Measurements from ENCODE around the gene ATP6V1C2.

The ATP6V1C2 gene

DNA sequence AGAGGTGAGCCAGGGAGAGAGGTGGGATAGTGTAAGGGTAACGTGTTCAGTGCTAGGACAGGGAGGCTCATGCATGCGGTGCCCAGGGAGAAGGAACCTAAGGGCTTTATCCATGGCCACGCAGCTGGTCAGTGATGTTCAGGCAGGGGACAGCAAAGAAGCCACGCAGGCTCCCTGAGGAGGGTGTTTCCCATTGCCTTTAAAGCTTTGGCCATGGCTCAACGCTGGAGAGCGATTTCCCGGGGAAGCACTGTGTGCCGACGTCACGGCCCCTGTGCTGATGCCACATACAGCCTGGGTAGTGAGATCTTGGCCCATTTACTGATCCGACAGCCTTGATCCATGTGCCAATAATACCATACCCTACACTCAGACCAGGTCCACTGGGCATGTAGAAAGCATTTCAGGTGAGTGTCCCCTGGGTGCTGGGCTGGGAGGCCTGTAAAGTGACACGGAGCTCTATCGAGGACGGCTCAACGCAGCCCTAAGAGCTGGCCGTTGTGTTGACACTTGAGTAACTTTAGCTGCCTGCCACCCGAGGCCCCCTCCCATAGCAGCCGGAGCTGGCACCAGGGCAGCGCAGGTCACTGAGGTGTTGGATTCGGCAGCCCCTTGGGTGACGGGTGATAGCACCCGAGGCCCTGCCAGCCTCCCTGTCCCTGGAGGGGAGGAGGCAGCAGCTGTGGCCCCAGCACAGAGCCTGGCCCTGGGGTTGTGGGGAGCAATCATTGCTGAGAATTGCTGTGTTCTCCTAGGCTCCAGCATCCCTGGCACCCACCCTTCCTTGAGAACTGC, 49.7 kb downstream of the ATP6V1C2 start:
- Histone ChIP-seq H3K4me1 (ENCODE audit: insufficient read depth, low read length) (peaks cover 4% of the 10 kb centered on the region; the same call in 1 of the 2 replicates), H3K9me3 (ENCODE audit: insufficient read depth, low read depth, low read length) (no peaks in the 10 kb centered on the region), H3K4me3 (ENCODE audit: low read length) (no peak overlapping the region), H3K27me3 (ENCODE audit: insufficient read depth, low read length) (no peaks in the 10 kb centered on the region), H3K36me3 (ENCODE audit: insufficient read depth, low read length) (no peaks in the 10 kb centered on the region), H3K27ac (ENCODE audit: low read depth, low read length) (no peak overlapping the region), H3K9ac (ENCODE audit: low read depth, low read length) (no peak overlapping the region)
- 94% methylated on average over 22 of the region's 22 CpGs for WGBS

DNA sequence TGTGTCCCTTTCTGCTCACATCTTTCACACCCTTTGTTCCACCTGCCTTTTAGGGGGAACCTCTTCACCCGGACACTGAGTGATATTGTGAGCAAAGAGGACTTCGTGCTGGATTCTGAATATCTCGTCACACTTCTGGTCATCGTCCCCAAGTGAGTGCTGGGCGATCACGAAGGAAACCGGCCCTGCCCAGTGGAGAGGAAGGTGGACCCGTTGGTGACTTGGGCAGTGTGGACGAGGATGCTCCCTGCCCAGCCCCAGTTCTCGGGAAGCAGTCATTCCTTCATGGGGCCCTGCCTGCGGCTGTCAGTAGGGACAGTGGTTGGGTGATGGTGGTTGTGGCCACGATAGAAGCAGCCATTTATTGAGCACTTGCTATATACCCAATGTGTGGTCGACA, 50.4 kb downstream of the ATP6V1C2 start:
- Histone ChIP-seq H3K4me1 (ENCODE audit: insufficient read depth, low read length) (peaks cover 4% of the 10 kb centered on the region; the same call in 1 of the 2 replicates), H3K36me3 (ENCODE audit: insufficient read depth, low read length) (no peaks in the 10 kb centered on the region), H3K4me3 (ENCODE audit: low read length) (no peak overlapping the region), H3K27ac (ENCODE audit: low read depth, low read length) (no peak overlapping the region), H3K27me3 (ENCODE audit: insufficient read depth, low read length) (no peaks in the 10 kb centered on the region), H3K9ac (ENCODE audit: low read depth, low read length) (no peak overlapping the region), H3K9me3 (ENCODE audit: insufficient read depth, low read depth, low read length) (no peaks in the 10 kb centered on the region)
- WGBS = 90% methylated on average over 13 of the region's 13 CpGs

DNA sequence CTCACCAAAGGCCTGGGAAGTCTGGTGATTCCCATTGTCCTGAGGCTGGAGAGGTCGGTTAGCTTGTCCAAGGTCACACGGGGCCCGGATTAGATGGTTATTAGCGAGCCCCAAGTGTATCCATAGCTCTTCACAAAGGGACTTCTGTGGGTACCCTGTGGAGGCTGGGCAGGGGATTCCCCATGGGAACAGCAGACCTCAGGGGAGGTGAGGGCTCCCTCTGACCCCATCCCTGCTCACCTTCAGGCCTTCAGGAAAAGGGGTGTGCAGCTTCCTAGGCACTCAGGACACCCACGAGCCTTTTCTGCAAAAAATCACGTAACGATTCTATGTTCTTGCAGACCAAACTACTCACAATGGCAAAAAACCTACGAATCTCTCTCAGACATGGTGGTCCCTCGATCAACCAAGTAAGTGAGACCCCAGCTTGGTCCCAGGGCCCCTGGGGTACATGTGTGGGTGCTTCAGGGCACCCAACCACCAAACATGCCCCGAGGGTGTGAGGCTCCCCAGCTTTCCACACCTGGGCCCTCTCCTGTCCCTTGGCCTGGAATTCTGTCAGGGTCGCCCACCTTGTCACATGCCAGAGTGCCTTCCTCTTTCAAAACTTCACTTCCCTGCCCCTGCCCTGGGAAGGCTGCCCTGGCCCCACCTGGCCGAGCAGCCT, 50.9 kb downstream of the ATP6V1C2 start:
- Histone ChIP-seq H3K36me3 (ENCODE audit: insufficient read depth, low read length) (no peaks in the 10 kb centered on the region), H3K4me1 (ENCODE audit: insufficient read depth, low read length) (peaks cover 4% of the 10 kb centered on the region; the same call in 1 of the 2 replicates), H3K9ac (ENCODE audit: low read depth, low read length) (no peak overlapping the region), H3K27me3 (ENCODE audit: insufficient read depth, low read length) (no peaks in the 10 kb centered on the region), H3K27ac (ENCODE audit: low read depth, low read length) (no peak overlapping the region), H3K4me3 (ENCODE audit: low read length) (no peak overlapping the region), H3K9me3 (ENCODE audit: insufficient read depth, low read depth, low read length) (no peaks in the 10 kb centered on the region)
- WGBS = 91% methylated on average over 12 of the region's 12 CpGs

DNA sequence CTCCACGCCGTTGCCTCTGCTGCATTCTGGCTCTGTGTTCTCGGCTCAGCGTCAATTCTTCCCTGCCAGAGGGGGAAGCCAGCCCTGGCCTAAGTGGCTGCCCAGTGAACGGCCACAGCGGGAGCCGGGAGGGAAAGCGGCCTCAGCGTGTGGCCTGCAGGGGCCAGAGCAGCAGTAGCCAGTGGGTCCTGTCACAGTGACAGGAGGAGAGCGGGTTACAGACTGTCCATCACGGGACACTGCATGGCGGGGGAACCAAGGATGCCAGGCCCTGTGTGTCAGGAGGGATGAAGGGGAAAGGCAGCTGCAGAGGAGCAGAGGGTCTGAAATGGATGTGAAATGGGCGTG, 51.4 kb downstream of the ATP6V1C2 start:
- 86% methylated on average over 13 of the region's 13 CpGs for WGBS
- no peaks in the 10 kb centered on the region for H3K9me3 ChIP-seq (ENCODE audit: insufficient read depth, low read depth, low read length)
- H3K4me3 ChIP-seq (ENCODE audit: low read length) = no peak overlapping the region
- H3K36me3 ChIP-seq (ENCODE audit: insufficient read depth, low read length) = 0 out of 2 replicates have a peak, but pooled peaks cover 3% of the 10 kb centered on the region
- no peak overlapping the region for H3K27ac ChIP-seq (ENCODE audit: low read depth, low read length)
- no peaks in the 10 kb centered on the region for H3K27me3 ChIP-seq (ENCODE audit: insufficient read depth, low read length)
- H3K9ac ChIP-seq (ENCODE audit: low read depth, low read length) = no peak overlapping the region
- H3K4me1 ChIP-seq (ENCODE audit: insufficient read depth, low read length) = peaks cover 4% of the 10 kb centered on the region; the same call in 1 of the 2 replicates

DNA sequence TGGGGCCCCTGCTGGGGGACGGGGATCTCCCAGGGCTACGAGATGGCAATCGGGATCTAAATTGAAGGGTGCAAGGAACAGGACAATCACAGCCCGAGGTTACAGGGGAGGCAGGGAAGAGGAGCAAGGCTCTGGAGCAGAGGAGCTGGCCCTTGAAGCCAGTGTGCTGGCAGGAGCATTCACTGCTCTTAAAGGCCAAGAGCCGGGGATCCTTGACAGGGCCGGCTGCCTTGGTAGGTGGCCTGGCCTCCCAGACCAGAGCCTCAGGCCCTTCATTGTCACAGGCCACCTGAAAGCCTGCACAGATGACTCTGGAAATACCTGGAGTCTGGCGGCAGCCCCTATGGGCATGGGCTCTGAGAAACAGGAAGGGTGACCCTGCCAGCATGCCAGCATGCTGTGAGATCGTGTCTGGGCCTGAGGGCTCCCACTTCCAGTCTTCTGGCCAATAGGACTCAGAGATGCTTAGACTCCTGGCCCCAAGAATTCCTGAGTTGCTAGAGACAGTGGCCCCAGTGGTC, 52.5 kb downstream of the ATP6V1C2 start:
- Histone ChIP-seq H3K27me3 (ENCODE audit: insufficient read depth, low read length) (no peaks in the 10 kb centered on the region), H3K9me3 (ENCODE audit: insufficient read depth, low read depth, low read length) (no peaks in the 10 kb centered on the region), H3K4me1 (ENCODE audit: insufficient read depth, low read length) (peaks cover 4% of the 10 kb centered on the region; the same call in 1 of the 2 replicates), H3K27ac (ENCODE audit: low read depth, low read length) (0 out of 2 replicates have a peak overlapping the region, but pooled peaks have one; percentile 49), H3K9ac (ENCODE audit: low read depth, low read length) (no peak overlapping the region), H3K4me3 (ENCODE audit: low read length) (no peak overlapping the region), H3K36me3 (ENCODE audit: insufficient read depth, low read length) (peaks cover 8% of the 10 kb centered on the region; the same call in 1 of the 2 replicates)
- WGBS = 88% methylated on average over 8 of the region's 8 CpGs

DNA sequence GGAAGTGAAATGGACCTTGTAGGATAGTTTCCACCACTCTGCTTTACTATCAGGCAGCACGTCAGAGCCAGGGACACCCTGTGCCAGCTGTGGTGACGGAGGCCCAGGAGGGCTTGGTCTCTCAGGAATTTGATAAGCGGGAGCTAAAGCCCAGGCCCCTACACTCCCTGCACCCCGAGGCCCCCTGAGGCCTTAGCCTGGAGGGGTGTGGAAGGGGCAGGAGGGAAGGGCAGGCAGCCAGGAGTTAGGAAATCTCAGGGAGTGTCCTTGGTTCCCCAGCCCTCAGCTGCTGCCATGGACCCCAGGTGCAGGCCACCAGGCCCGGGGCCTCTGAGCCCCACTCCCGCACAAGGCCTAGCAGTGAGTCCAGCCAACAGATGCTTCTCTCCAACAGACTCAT, 53.0 kb downstream of the ATP6V1C2 start:
- no peaks in the 10 kb centered on the region for H3K9me3 ChIP-seq (ENCODE audit: insufficient read depth, low read depth, low read length)
- no peaks in the 10 kb centered on the region for H3K27me3 ChIP-seq (ENCODE audit: insufficient read depth, low read length)
- peaks cover 4% of the 10 kb centered on the region; the same call in 1 of the 2 replicates for H3K4me1 ChIP-seq (ENCODE audit: insufficient read depth, low read length)
- 88% methylated on average over 6 of the region's 6 CpGs for WGBS
- H3K4me3 ChIP-seq (ENCODE audit: low read length) = no peak overlapping the region
- H3K36me3 ChIP-seq (ENCODE audit: insufficient read depth, low read length) = peaks cover 9% of the 10 kb centered on the region; the same call in 1 of the 2 replicates
- H3K27ac ChIP-seq (ENCODE audit: low read depth, low read length) = no peak overlapping the region
- H3K9ac ChIP-seq (ENCODE audit: low read depth, low read length) = no peak overlapping the region

DNA sequence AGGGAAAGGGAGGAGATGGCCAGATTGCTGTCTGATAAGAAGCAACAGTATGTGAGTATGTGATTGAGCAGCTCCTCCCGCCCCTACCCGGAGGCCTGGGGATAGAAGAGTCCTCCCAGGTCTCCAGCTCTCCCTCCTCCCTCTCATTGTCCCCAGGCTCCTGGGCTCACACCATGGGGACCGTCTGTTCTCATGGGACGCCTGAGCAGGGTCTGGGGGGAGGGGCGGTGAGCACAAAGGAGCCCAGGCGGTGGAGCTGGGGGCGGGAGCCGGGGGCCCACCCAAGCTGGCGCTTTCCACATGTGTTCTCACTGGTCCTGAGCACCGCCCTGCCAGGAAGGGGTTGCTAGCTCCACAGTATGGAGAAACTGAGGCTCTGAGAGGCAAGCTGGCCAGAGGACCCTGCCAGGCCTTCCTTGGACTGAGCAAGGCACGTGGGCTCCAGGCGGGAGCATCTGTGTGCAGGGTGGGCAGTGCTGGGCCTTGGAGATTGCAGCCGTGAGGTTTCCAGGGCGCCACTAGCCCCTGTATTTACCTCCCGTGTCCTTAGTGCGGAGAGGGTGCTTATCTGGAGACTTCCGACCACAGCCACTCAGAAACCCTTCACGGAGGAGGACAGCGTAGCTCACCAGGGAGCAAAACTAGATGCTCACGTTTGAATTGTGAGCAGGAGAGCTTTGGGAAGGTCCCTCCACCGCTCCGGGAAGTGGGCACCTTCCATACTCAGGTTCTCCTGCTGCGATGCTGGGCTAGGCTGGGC, 53.8 kb downstream of the ATP6V1C2 start:
- Histone ChIP-seq H3K4me3 (ENCODE audit: low read length) (no peak overlapping the region), H3K27ac (ENCODE audit: low read depth, low read length) (no peak overlapping the region), H3K9ac (ENCODE audit: low read depth, low read length) (peak overlapping the region; percentile 38; the same call in 1 of the 2 replicates), H3K27me3 (ENCODE audit: insufficient read depth, low read length) (no peaks in the 10 kb centered on the region), H3K9me3 (ENCODE audit: insufficient read depth, low read depth, low read length) (no peaks in the 10 kb centered on the region), H3K4me1 (ENCODE audit: insufficient read depth, low read length) (peaks cover 4% of the 10 kb centered on the region; the same call in 1 of the 2 replicates), H3K36me3 (ENCODE audit: insufficient read depth, low read length) (peaks cover 17% of the 10 kb centered on the region)
- 78% methylated on average over 23 of the region's 23 CpGs for WGBS

DNA sequence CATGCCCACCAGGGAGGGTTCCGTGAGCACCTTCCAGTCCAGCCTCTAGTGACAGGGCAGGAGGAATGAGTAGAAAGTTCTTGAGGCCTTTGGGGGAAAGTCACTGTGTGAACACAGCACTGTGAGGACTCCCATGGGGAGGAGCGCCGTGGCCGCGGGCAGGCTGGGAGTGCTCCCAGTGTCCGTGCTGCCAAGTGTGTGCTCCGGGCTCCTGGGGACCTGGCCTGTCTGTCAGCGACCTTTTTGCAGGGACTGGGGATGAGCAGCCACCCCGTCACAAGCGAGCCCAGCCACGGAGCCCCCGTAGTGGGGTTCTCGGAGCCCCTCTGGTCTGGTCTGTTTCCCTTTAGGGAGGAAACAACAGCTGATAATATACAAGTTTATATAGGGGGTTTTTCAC, 54.4 kb downstream of the ATP6V1C2 start:
- H3K9me3 ChIP-seq (ENCODE audit: insufficient read depth, low read depth, low read length) = no peaks in the 10 kb centered on the region
- no peak overlapping the region for H3K27ac ChIP-seq (ENCODE audit: low read depth, low read length)
- peaks cover 23% of the 10 kb centered on the region for H3K36me3 ChIP-seq (ENCODE audit: insufficient read depth, low read length)
- 90% methylated on average over 13 of the region's 13 CpGs for WGBS
- H3K27me3 ChIP-seq (ENCODE audit: insufficient read depth, low read length) = no peaks in the 10 kb centered on the region
- H3K4me1 ChIP-seq (ENCODE audit: insufficient read depth, low read length) = peaks cover 4% of the 10 kb centered on the region; the same call in 1 of the 2 replicates
- no peak overlapping the region for H3K4me3 ChIP-seq (ENCODE audit: low read length)
- no peak overlapping the region for H3K9ac ChIP-seq (ENCODE audit: low read depth, low read length)

DNA sequence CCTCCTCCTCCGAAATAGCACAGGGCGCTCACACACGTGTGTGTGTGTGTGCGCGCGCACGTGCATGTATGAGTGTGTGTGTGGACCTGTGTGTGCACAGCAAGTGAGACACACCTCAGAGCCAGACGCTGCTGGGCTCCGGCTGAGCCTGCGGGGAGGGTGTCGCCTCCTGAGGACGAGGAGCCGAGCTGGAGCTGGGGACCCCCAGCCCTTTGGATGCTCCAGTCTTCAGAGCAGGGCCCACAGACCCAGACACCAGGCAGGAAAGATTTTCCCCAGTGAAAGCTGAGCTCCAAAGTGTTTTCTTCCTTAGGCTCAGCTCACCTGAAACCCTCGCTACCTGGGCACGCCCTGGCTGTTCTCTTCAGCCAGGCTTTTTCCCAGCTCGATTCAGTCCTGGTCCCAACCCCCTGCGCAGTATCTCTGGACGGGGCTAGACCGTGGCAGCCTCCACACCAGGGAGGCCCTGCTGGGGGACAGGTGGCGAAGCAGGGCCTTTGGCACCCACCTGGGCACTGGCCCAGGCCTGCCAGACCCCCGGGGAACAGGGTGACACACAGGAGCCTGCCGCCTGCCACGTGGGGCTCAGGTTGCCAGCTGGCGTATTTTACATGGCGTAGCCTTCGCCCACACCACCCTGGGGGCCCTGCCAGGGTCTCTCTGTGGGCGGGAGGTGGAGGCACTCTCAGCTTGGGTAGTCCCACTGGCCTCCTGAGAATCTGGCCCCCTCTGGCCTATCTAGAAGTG, 55.0 kb downstream of the ATP6V1C2 start:
- Histone ChIP-seq H3K9ac (ENCODE audit: low read depth, low read length) (no peak overlapping the region), H3K9me3 (ENCODE audit: insufficient read depth, low read depth, low read length) (no peaks in the 10 kb centered on the region), H3K36me3 (ENCODE audit: insufficient read depth, low read length) (peaks cover 29% of the 10 kb centered on the region), H3K4me3 (ENCODE audit: low read length) (no peak overlapping the region), H3K4me1 (ENCODE audit: insufficient read depth, low read length) (peaks cover 4% of the 10 kb centered on the region; the same call in 1 of the 2 replicates), H3K27me3 (ENCODE audit: insufficient read depth, low read length) (no peaks in the 10 kb centered on the region), H3K27ac (ENCODE audit: low read depth, low read length) (no peak overlapping the region)
- WGBS = 94% methylated on average over 27 of the region's 27 CpGs

DNA sequence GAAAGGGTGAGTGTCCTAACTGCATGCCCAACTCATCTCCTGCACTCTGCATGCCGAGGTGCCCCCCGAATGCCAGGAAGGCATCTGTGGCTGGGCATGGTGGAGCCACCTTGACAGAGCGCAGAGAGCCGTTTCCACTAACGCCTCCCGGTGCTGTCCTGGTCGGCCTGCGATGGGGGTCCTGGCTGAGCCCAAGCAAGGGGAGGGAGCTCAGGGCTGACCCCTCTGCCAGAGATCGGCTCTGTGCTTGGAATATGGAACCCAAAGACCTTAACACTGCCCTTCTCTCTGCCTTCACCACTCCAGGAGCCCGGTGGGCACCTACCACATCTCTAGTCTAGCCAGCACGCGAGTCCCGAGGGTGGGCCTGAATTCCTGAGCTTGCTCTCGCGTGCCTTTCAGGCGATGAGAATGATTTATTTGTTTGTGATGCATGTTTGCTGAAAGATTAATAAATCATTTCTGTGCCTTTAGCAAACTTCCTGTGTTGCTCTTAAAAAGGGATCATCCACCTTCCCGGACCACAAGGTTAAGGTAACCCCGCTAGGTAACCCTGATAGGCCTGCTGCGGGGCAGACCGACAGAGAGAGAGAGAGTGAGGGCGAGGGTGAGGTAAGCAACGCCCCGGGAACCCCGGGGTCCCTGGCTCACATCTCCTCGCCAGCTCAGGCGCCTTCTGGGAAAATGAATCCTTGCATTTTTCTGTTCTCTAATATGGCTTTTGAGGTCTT, 55.8 kb downstream of the ATP6V1C2 start:
- no peak overlapping the region for H3K4me3 ChIP-seq (ENCODE audit: low read length)
- peaks cover 4% of the 10 kb centered on the region; the same call in 1 of the 2 replicates for H3K4me1 ChIP-seq (ENCODE audit: insufficient read depth, low read length)
- H3K9ac ChIP-seq (ENCODE audit: low read depth, low read length) = no peak overlapping the region
- H3K36me3 ChIP-seq (ENCODE audit: insufficient read depth, low read length) = peaks cover 37% of the 10 kb centered on the region
- no peaks in the 10 kb centered on the region for H3K27me3 ChIP-seq (ENCODE audit: insufficient read depth, low read length)
- H3K9me3 ChIP-seq (ENCODE audit: insufficient read depth, low read depth, low read length) = no peaks in the 10 kb centered on the region
- 95% methylated on average over 26 of the region's 26 CpGs for WGBS
- no peak overlapping the region for H3K27ac ChIP-seq (ENCODE audit: low read depth, low read length)

Data from HUES64 (cell line).